ENCODE measurements around the gene TSPAN8.
"Not testable (repeated sequence)": the region's sequence is repeated elsewhere in the genome, so short reads cannot be mapped to it uniquely, and the experiment has no call there.

The TSPAN8 gene

GRCh38 chr12:71162832-71163763, 5.3 kb upstream of the TSPAN8 start:
- DNase-seq = peak in 1 of 2 experiments; percentile 3

GRCh38 chr12:71161591-71161990, 3.8 kb upstream of the TSPAN8 start:
- no peak for DNase-seq

- no peak for DNase-seq
Measured at GRCh38 chr12:71160585-71160984, 2.8 kb upstream of the TSPAN8 start.

GRCh38 chr12:71159878-71160277, 2.1 kb upstream of the TSPAN8 start:
- no peak for DNase-seq

GRCh38 chr12:71159264-71159663, 1.5 kb upstream of the TSPAN8 start:
- DNase-seq = no peak

GRCh38 chr12:71158361-71158882, 623 bp upstream of the TSPAN8 start:
- no peak for DNase-seq

GRCh38 chr12:71155225-71155624, 2.6 kb downstream of the TSPAN8 start:
- no peak for DNase-seq

GRCh38 chr12:71152851-71153250, 4.9 kb downstream of the TSPAN8 start:
- no peak for DNase-seq

GRCh38 chr12:71150041-71150440, 7.8 kb downstream of the TSPAN8 start:
- DNase-seq = not testable (repeated sequence)

- DNase-seq = no peak
Measured at GRCh38 chr12:71144682-71145081, 13.1 kb downstream of the TSPAN8 start.

GRCh38 chr12:71142956-71143355, 14.8 kb downstream of the TSPAN8 start:
- no peak for DNase-seq

GRCh38 chr12:71142016-71142415, 15.8 kb downstream of the TSPAN8 start:
- no peak for DNase-seq

GRCh38 chr12:71141378-71141926, 16.3 kb downstream of the TSPAN8 start:
- no peak for DNase-seq

GRCh38 chr12:71139153-71139735, 18.6 kb downstream of the TSPAN8 start:
- DNase-seq = no peak

- no peak for DNase-seq
Measured at GRCh38 chr12:71138011-71138410, 19.8 kb downstream of the TSPAN8 start.

- no peak for DNase-seq
Measured at GRCh38 chr12:71135812-71136176, 22.0 kb downstream of the TSPAN8 start.

GRCh38 chr12:71135077-71135811, 22.6 kb downstream of the TSPAN8 start:
- no peak for DNase-seq

GRCh38 chr12:71134405-71134804, 23.4 kb downstream of the TSPAN8 start:
- no peak for DNase-seq

GRCh38 chr12:71130521-71131069, 27.2 kb downstream of the TSPAN8 start:
- DNase-seq = no peak

GRCh38 chr12:71129364-71129763, 28.4 kb downstream of the TSPAN8 start:
- no peak for DNase-seq

- no peak for DNase-seq
Measured at GRCh38 chr12:71128191-71128788, 29.5 kb downstream of the TSPAN8 start.

- no peak for DNase-seq
Measured at GRCh38 chr12:71125949-71126348, 31.9 kb downstream of the TSPAN8 start.

All from NCI-H446 (cell line).